Measurements from ENCODE around the gene LDLRAD3. TPM values are rescaled to one million over a fixed set of nuclear protein-coding genes. Genes with fewer than 3 reads are reported as not detected.

The LDLRAD3 gene
- total RNA-seq, 1 experiment from 2014 or later: 12.1 TPM

GRCh38 chr11:36167729-36168128, 223.9 kb downstream of the LDLRAD3 start:
- Histone ChIP-seq H3K23ac (ENCODE audit: insufficient read length, low read depth, low read length) (no peak overlapping the region), H3K4me1 (ENCODE audit: insufficient read depth, low read length) (no peaks in the 10 kb centered on the region; the same call in 1 of the 2 replicates), H4K20me1 (ENCODE audit: control insufficient read depth, insufficient read depth, insufficient read length) (no peaks in the 10 kb centered on the region), H3K4ac (ENCODE audit: low read depth, low read length) (no peak overlapping the region), H2BK20ac (ENCODE audit: low read depth, low read length, poor library complexity, severe bottlenecking) (no peak overlapping the region), H2BK15ac (ENCODE audit: low read depth, low read length) (no peak overlapping the region), H2BK12ac (ENCODE audit: insufficient read length, low read depth, low read length) (no peak overlapping the region), H2AFZ (ENCODE audit: low read length) (no peak overlapping the region), H3K27me3 (ENCODE audit: insufficient read depth, low read length) (no peaks in the 10 kb centered on the region), H3K9me3 (ENCODE audit: control insufficient read depth, low read depth, low read length) (no peaks in the 10 kb centered on the region), H3T11ph (ENCODE audit: low read length) (no peak overlapping the region), H3K56ac (ENCODE audit: insufficient read length, low read depth, low read length) (no peak overlapping the region), H3K27ac (ENCODE audit: insufficient read length, low read depth, low read length) (no peak overlapping the region), H4K8ac (replicated peaks; ENCODE audit: insufficient read length, low read depth, low read length) (no peak overlapping the region), H3K79me1 (ENCODE audit: insufficient read depth, low read depth, low read length, poor library complexity, severe bottlenecking) (no peaks in the 10 kb centered on the region), H3K23me2 (ENCODE audit: insufficient read length, low read depth, low read length, poor library complexity, severe bottlenecking) (no peaks in the 10 kb centered on the region), H2BK5ac (ENCODE audit: insufficient read length, low read length) (no peak overlapping the region), H4K91ac (ENCODE audit: insufficient read length, low read depth, low read length) (no peak overlapping the region), H3K14ac (ENCODE audit: insufficient read depth, low read length) (no peak overlapping the region), H2AK5ac (ENCODE audit: insufficient read length, low read length) (no peak overlapping the region), H3K4me2 (ENCODE audit: insufficient read depth, insufficient read length, low read length) (no peak overlapping the region), H3K79me2 (ENCODE audit: insufficient read depth, low read length) (no peaks in the 10 kb centered on the region), H3K9ac (ENCODE audit: extremely low read depth, insufficient read length, low read length) (no peak overlapping the region), H2BK120ac (ENCODE audit: low read depth, low read length, poor library complexity, severe bottlenecking) (no peak overlapping the region), H3K18ac (ENCODE audit: insufficient read length, low read depth, low read length) (no peak overlapping the region), H4K5ac (ENCODE audit: insufficient read length, low read depth, low read length) (no peak overlapping the region)
- Mint-ChIP-seq H3K4me3 (no peak overlapping the region), H3K36me3 (ENCODE audit: insufficient read depth in 1 of 3, low read depth in 3 of 3) (peaks cover 0 to 14% (median 6%) of the 10 kb centered on the region in 3 experiments; a peak in 6 of 7 replicates), H3K4me1 (peaks cover 11 to 15% of the 10 kb centered on the region in 2 experiments), H3K27me3 (ENCODE audit: low read depth) (no peaks in the 10 kb centered on the region), H3K27ac (no peak overlapping the region), H3K9me3 (peaks cover 12 to 13% of the 10 kb centered on the region in 2 experiments; a peak in 3 of 5 replicates)
- no CpG with 5 or more reads among the region's 6 CpGs for WGBS (ENCODE audit: extremely low coverage, insufficient read length, low lambda C conversion rate)
- no peak for TF ChIP-seq CTCF (conservative IDR thresholded peaks at IDR 0.05)
- DNase-seq: no peak
